ENCODE data around the gene SMOC2. TPM values are rescaled to one million over a fixed set of nuclear protein-coding genes. Genes with fewer than 3 reads are reported as not detected.

Gene SMOC2
- polyA plus RNA-seq, 2 of the 4 experiments (the other 2 are of a cell fraction), result not detected

GRCh38 chr6:168714547-168715260 is 273.7 kb downstream of the SMOC2 start (continued):
- no peak for TF ChIP-seq RAD21 (conservative IDR thresholded peaks at IDR 0.05 in 1 of 2, IDR thresholded peaks at IDR 0.05 in 1 of 2)

GRCh38 chr6:168715643-168716481 is 274.9 kb downstream of the SMOC2 start:
- WGBS (ENCODE audit: missing lambda C conversion rate), result 18% methylated on average over 11 of the region's 11 CpGs
- FAIRE-seq (no peak), DNase-seq (ENCODE audit: low read depth in 1 of 2, low spot score in 1 of 2) (peak in 1 of 2 experiments; percentile 11), ATAC-seq (peak; percentile 46 to 63; a peak in 3 of 6 replicates)
- Histone ChIP-seq H3K4me1 (no peaks in the 10 kb centered on the region), H3K4me3 (no peak overlapping the region), H3K4me2 (no peak overlapping the region), H3K27ac (no peak overlapping the region), H3K9me3 (no peaks in the 10 kb centered on the region)
- TF ChIP-seq EHMT2 (IDR thresholded peaks at IDR 0.05; ENCODE audit: low read depth), result peak; percentile 61; the same call in 1 of the 2 replicates
- TF ChIP-seq HEYL (CRISPR knock-in tag; IDR thresholded peaks at IDR 0.05), result no peak
- ChIA-PET CTCF (no interaction called here), POLR2A (no interaction called here)

- TF ChIP-seq ATOH8 (CRISPR knock-in tag; IDR thresholded peaks at IDR 0.05; ENCODE audit: low read depth) (no peak), CBX8 (IDR thresholded peaks at IDR 0.05) (no peak), HOXA7 (CRISPR knock-in tag; IDR thresholded peaks at IDR 0.05) (no peak), ESRRA (IDR thresholded peaks at IDR 0.05; ENCODE audit: borderline replicate concordance, low read length) (no peak), FOSL2 (IDR thresholded peaks at IDR 0.05) (no peak), FOSL2 (CRISPR knock-in tag; IDR thresholded peaks at IDR 0.05) (no peak), HDAC2 (IDR thresholded peaks at IDR 0.05) (no peak), KDM5A (IDR thresholded peaks at IDR 0.05) (no peak)
- POLR2A ChIA-PET, result no interaction called here
- ATAC-seq (peak in 1 of 2 experiments; percentile 52; a peak in 2 of 6 replicates), FAIRE-seq (no peak), DNase-seq (ENCODE audit: low read depth in 1 of 2, low spot score in 1 of 2) (no peak)
- H3K4me2 ChIP-seq, result no peak overlapping the region
- CTCF ChIA-PET, result no interaction called here
- WGBS (ENCODE audit: missing lambda C conversion rate), result 23% methylated on average over 6 of the region's 7 CpGs
- H3K9me3 ChIP-seq, result no peaks in the 10 kb centered on the region
- H3K27ac ChIP-seq, result no peak overlapping the region
- H3K4me3 ChIP-seq, result no peak overlapping the region
- H3K4me1 ChIP-seq, result no peaks in the 10 kb centered on the region
These were observed 275.6 kb downstream of the SMOC2 start for GRCh38 chr6:168716581-168716980.

GRCh38 chr6:168717491-168717890 is 276.5 kb downstream of the SMOC2 start:
- H3K9me3 ChIP-seq, result no peaks in the 10 kb centered on the region
- no peaks in the 10 kb centered on the region for H3K4me1 ChIP-seq
- ATAC-seq (no peak), FAIRE-seq (no peak), DNase-seq (ENCODE audit: low read depth in 1 of 2, low spot score in 1 of 2) (no peak)
- no peak overlapping the region for H3K27ac ChIP-seq
- ChIA-PET CTCF (interaction anchor here (0.6 kb wide), 1 partner anchor 1409 kb away, joined by 4 read pairs; no protein-coding TSS in a partner anchor), POLR2A (no interaction called here)
- no peak overlapping the region for H3K4me2 ChIP-seq
- H3K4me3 ChIP-seq, result no peak overlapping the region
- 18% methylated on average over 21 of the region's 22 CpGs for WGBS (ENCODE audit: missing lambda C conversion rate)
- TF ChIP-seq POLR2AphosphoS2 (conservative IDR thresholded peaks at IDR 0.05; ENCODE audit: low read length), result no peak
- no peak for TF ChIP-seq ZC3H11A (IDR thresholded peaks at IDR 0.05)
- TF ChIP-seq SMC3 (IDR thresholded peaks at IDR 0.05), result no peak
- no peak for TF ChIP-seq RARB (CRISPR knock-in tag; IDR thresholded peaks at IDR 0.05)
- TF ChIP-seq TFCP2L1 (CRISPR knock-in tag; IDR thresholded peaks at IDR 0.05), result no peak
- no peak for TF ChIP-seq MAX (IDR thresholded peaks at IDR 0.05)
- TF ChIP-seq KDM5A (IDR thresholded peaks at IDR 0.05), result no peak
- no peak for TF ChIP-seq BHLHE40 (IDR thresholded peaks at IDR 0.05; ENCODE audit: low read depth, low read length)
- no peak for TF ChIP-seq KDM1A (IDR thresholded peaks at IDR 0.05; ENCODE audit: low read depth)

Other genes with a start within 250 kb of the SMOC2 start
- gene DACT2, start 121.4 kb upstream of the SMOC2 start, polyA plus RNA-seq (2011; rRNA removed), result 0.63 and 0.97 TPM in 2 replicates
- 0.85 to 1.5 TPM (median 1.5 TPM) in 3 replicates for gene DACT2, start 121.4 kb upstream of the SMOC2 start, polyA plus RNA-seq (2017; fragmentation: RNase III; extraction: RNeasy Plus Mini Kit Qiagen cat#74134 plus additional on column Dnase treatment)

Measured in A549 (cell line).